ENCODE results near the gene RTP4.

The RTP4 gene

DNA sequence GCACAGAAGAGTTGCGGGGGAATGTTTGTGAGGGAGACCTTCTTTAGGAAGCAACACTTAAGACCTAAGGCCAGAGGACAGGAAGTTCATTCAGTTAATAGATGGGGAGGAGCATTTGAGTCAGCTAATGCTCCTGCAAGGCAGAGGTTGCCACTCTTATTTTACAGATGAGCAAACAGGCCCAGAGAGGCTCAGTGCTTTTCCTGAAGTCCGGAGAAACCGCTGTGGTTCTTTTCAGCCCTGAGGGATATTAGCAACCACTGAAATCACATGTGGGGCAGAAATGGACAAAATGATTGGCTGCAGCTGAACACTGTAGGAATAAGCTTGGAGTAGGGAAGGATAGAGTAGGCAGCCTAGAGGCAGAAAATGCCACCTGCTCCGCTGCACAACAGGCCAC lies 33.3 kb upstream of the RTP4 start:
- FAIRE-seq (no peak), DNase-seq (ENCODE audit: insufficient read length, low spot score) (no peak)
- TF ChIP-seq POLR2AphosphoS5 (IDR thresholded peaks at IDR 0.05; ENCODE audit: low read depth, low read length) (no peak), POU2F2 (IDR thresholded peaks at IDR 0.05; ENCODE audit: low read depth, low read length) (no peak), POLR2A (IDR thresholded peaks at IDR 0.05; ENCODE audit: low read depth, low read length) (no peak), SPI1 (IDR thresholded peaks at IDR 0.05; ENCODE audit: low read depth, low read length) (no peak), PAX5 (IDR thresholded peaks at IDR 0.05; ENCODE audit: insufficient read depth, low read length, severe bottlenecking) (no peak), TAF1 (IDR thresholded peaks at IDR 0.05; ENCODE audit: low read depth, low read length) (no peak)

DNA sequence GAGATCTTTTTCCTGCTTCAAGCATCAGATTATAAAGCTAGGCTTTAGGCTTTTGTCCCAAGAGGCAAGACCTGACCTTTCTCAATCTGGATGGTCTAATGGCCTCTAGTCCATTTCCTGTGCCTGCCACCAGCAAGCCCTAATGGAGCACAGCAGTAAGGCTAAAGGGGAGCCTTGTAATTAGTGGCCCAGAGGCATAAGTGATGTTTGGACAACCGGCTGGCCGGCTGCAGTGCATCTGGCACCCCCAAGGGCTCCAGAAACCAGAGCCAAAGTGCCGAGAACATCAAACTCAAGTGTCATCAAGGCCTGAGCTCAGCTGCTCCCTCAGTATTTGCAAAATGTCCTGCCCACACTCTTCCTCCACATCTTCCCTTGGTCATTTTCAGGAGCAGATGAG lies 31.9 kb upstream of the RTP4 start:
- FAIRE-seq (no peak), DNase-seq (ENCODE audit: insufficient read length, low spot score) (no peak)
- no peak for TF ChIP-seq POLR2A (IDR thresholded peaks at IDR 0.05; ENCODE audit: low read depth, low read length)

DNA sequence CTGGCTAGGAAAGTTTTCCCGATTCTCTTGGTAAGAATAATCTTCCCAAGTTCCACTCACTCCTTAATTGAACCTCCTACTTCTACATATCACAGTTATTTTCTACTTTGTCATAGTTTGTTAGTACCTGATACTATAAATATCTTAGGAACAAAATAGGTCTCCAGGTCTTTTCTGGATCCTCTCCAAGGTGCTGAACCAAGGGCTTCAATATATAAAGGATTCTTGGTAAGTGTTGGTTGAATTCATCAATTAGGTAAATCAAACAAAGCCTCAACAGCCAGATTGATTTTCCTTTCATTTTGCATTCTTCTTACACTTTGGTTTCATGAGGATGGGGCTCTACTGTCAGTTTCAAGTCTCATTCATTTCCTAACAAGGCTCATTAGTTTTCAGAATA lies 27.6 kb upstream of the RTP4 start:
- FAIRE-seq, result no peak
- TF ChIP-seq POLR2AphosphoS5 (IDR thresholded peaks at IDR 0.05; ENCODE audit: low read depth, low read length) (no peak), POU2F2 (IDR thresholded peaks at IDR 0.05; ENCODE audit: low read depth, low read length) (no peak), POLR2A (IDR thresholded peaks at IDR 0.05; ENCODE audit: low read depth, low read length) (no peak), TAF1 (IDR thresholded peaks at IDR 0.05; ENCODE audit: low read depth, low read length) (no peak), SPI1 (IDR thresholded peaks at IDR 0.05; ENCODE audit: low read depth, low read length) (no peak), PAX5 (IDR thresholded peaks at IDR 0.05; ENCODE audit: insufficient read depth, low read length, severe bottlenecking) (no peak)
- no peak for DNase-seq (ENCODE audit: insufficient read length, low spot score)

DNA sequence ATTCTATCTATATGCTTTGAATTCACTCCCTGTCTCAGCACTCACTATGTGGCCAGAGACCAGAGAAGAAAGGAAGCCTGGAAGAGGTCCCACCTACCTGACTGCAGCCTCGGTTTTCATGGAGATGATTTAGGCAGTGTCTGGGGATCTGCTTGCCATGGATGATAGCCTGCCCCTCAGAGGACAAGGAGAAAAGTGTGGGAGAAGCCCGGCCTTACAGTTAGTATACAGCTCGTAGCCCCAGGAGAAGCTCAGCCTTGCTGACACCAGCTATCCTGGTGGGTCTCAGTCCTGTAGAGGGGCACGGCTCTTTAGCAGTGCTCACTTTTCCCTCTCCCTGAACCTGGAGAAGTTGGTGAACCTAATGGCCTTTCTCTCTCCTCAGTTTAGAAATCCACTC lies 25.9 kb upstream of the RTP4 start:
- FAIRE-seq (no peak), DNase-seq (ENCODE audit: insufficient read length, low spot score) (no peak)
- TF ChIP-seq TAF1 (IDR thresholded peaks at IDR 0.05; ENCODE audit: low read depth, low read length) (no peak), POU2F2 (IDR thresholded peaks at IDR 0.05; ENCODE audit: low read depth, low read length) (no peak), POLR2A (IDR thresholded peaks at IDR 0.05; ENCODE audit: low read depth, low read length) (no peak), PAX5 (IDR thresholded peaks at IDR 0.05; ENCODE audit: insufficient read depth, low read length, severe bottlenecking) (no peak), POLR2AphosphoS5 (IDR thresholded peaks at IDR 0.05; ENCODE audit: low read depth, low read length) (no peak), SPI1 (IDR thresholded peaks at IDR 0.05; ENCODE audit: low read depth, low read length) (no peak)

DNA sequence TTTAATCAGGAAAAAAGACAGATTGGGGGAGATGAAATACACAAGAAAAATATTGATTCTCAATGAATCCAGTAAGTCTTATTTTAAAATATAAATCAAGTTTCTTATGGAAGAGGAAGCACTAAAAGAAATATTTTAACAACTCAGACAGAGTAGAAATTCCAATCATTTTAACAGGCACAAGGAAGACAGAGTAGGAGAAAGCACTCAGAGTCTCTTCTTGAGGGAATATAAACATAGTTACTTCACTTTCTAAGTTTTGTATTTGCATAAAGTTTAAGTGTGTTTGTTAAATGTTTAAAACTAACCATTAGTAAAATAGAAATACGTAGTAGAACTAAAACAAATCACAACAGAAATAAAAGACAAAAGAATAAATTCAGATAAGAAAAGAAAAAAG lies 24.5 kb upstream of the RTP4 start:
- no peak for FAIRE-seq
- TF ChIP-seq POLR2AphosphoS5 (IDR thresholded peaks at IDR 0.05; ENCODE audit: low read depth, low read length) (no peak), POLR2A (IDR thresholded peaks at IDR 0.05; ENCODE audit: low read depth, low read length) (no peak), TAF1 (IDR thresholded peaks at IDR 0.05; ENCODE audit: low read depth, low read length) (no peak), SPI1 (IDR thresholded peaks at IDR 0.05; ENCODE audit: low read depth, low read length) (no peak), POU2F2 (IDR thresholded peaks at IDR 0.05; ENCODE audit: low read depth, low read length) (no peak), PAX5 (IDR thresholded peaks at IDR 0.05; ENCODE audit: insufficient read depth, low read length, severe bottlenecking) (no peak)

DNA sequence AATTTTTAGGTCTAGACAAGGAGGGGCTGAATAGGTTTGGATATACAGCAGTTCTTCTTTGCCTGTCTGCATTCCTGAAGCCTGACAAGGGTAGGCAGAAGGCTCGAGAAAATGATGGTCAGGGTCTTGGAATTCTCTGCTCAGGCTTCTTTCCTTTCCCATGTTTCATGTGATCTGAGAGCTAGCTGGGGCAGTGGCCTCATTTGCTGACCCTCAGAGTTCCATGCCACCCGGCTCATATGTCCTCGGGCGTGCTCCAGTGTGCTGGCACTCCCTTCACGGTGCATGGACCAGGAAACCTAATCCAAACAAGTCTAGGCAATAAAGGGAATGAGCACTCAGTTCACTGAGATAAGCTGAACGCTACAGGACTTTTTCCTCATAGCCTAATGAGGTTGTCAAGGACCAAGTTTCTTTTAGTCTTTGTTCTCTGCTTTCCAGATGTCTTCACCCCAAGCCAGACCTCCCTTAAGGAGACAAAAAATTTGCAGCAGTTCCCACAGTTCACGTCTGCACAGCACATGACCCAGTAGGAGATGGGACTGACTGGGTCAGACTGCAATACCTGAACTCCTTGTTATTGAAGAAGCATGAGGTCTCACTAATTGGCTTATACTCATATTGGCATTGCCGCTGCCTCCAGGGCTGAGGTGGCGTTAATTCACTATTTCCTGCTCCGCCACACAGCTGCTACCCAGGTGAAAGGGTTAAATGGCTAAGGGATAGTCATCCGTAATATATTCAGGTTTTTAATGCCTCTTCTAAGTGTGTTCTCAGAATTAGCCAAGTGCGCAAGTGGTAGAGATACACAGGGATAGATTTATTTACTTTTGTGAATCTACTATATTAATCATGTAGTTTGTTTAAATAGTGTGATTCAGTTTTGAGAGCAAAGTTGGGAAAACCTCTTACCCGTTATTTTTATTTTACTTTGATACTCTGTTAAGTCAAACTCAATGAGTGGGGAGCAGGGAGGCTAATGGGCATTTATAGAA lies 15.3 kb upstream of the RTP4 start:
- FAIRE-seq (no peak), DNase-seq (ENCODE audit: insufficient read length, low spot score) (no peak)

More for the DNA sequence above, 24.5 kb upstream of the RTP4 start:
- no peak for DNase-seq (ENCODE audit: insufficient read length, low spot score)

DNA sequence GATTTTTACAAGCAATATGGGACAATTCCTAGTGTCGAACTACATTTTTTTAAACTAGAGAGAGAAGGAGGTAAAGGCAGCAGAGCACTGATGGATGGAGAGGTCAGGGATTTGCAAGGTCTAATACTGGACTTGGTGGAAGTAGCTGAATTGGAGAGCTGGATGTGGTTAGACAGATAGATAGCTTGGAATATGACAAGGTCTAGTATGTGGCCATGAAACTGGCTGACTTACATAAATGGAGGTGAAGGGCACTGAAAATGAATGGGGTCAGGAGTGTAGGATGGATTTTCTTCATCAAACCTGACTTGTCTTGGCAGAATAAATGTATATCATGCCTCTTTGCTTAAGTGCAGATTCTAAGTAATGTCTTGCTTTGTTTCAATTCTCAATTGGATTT lies 10.1 kb upstream of the RTP4 start:
- no peak for DNase-seq (ENCODE audit: insufficient read length, low spot score)
- TF ChIP-seq SPI1 (IDR thresholded peaks at IDR 0.05; ENCODE audit: low read depth, low read length), result no peak
- no peak for TF ChIP-seq POU2F2 (IDR thresholded peaks at IDR 0.05; ENCODE audit: low read depth, low read length)
- no peak for TF ChIP-seq POLR2AphosphoS5 (IDR thresholded peaks at IDR 0.05; ENCODE audit: low read depth, low read length)
- no peak for TF ChIP-seq TAF1 (IDR thresholded peaks at IDR 0.05; ENCODE audit: low read depth, low read length)
- TF ChIP-seq POLR2A (IDR thresholded peaks at IDR 0.05; ENCODE audit: low read depth, low read length), result no peak
- TF ChIP-seq PAX5 (IDR thresholded peaks at IDR 0.05; ENCODE audit: insufficient read depth, low read length, severe bottlenecking), result no peak

More for the DNA sequence above, 15.3 kb upstream of the RTP4 start:
- no peak for TF ChIP-seq PAX5 (IDR thresholded peaks at IDR 0.05; ENCODE audit: insufficient read depth, low read length, severe bottlenecking)
- no peak for TF ChIP-seq POU2F2 (IDR thresholded peaks at IDR 0.05; ENCODE audit: low read depth, low read length)
- TF ChIP-seq POLR2A (IDR thresholded peaks at IDR 0.05; ENCODE audit: low read depth, low read length), result no peak
- no peak for TF ChIP-seq POLR2AphosphoS5 (IDR thresholded peaks at IDR 0.05; ENCODE audit: low read depth, low read length)
- no peak for TF ChIP-seq SPI1 (IDR thresholded peaks at IDR 0.05; ENCODE audit: low read depth, low read length)
- TF ChIP-seq TAF1 (IDR thresholded peaks at IDR 0.05; ENCODE audit: low read depth, low read length), result no peak

DNA sequence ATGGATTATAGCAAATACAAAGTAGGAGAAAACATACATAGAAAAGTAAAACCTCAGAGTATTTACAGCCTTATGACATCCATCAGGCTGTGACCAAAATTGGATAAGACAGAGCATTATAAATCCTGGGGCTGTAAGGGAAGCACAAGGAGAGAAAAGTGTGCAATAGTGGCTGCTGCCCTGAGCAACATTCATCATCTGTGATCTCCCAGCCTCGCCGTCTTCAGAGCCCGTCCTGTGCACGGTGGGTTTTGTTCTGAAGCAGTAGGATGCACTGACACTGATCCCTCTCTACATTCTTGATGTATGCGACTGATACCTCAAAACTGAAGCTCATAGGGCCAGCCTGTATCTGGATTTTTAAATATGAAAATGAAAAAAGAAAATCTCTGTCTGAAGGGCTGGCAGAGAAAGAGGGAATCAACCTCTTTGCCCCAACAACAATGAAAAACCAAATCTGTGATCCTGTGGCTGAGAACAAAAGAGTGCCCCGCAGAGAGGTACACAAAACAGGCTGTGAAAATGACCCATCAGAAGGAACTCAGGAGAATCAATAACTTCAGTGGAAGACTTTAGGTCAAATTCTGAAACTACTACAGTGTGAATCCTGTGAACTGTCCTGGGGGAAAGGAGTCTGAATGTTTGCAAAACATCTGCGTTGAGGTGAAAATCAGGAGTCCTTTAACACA lies 8.2 kb upstream of the RTP4 start:
- TF ChIP-seq PAX5 (IDR thresholded peaks at IDR 0.05; ENCODE audit: insufficient read depth, low read length, severe bottlenecking) (no peak), POLR2AphosphoS5 (IDR thresholded peaks at IDR 0.05; ENCODE audit: low read depth, low read length) (no peak), POU2F2 (IDR thresholded peaks at IDR 0.05; ENCODE audit: low read depth, low read length) (no peak)
- no peak for FAIRE-seq
- DNase-seq (ENCODE audit: insufficient read length, low spot score), result no peak

More for the DNA sequence above, 10.1 kb upstream of the RTP4 start:
- no peak for FAIRE-seq

DNA sequence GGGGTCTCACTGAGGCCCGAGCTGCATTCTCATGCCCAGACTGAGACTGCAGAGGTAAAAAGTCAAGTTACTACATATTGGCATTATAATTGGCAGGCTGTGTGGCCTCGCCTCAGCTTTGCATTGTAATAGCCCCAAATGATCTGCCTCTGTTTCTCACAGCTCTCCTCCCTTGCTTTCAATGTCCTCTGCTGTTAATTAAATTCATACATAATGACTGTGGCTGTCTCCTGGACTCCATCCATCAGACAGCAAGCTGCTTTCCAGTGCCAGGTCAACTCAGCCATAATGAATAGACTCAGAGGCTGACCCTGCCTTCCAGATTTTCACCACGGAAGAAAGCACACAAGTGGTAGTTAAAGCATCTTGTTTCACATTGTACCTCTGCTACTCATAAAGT lies 7.6 kb upstream of the RTP4 start:
- FAIRE-seq (no peak), DNase-seq (ENCODE audit: insufficient read length, low spot score) (no peak)
- TF ChIP-seq PAX5 (IDR thresholded peaks at IDR 0.05; ENCODE audit: insufficient read depth, low read length, severe bottlenecking), result no peak
- no peak for TF ChIP-seq POLR2A (IDR thresholded peaks at IDR 0.05; ENCODE audit: low read depth, low read length)
- no peak for TF ChIP-seq TAF1 (IDR thresholded peaks at IDR 0.05; ENCODE audit: low read depth, low read length)
